ENCODE data around the gene FAM107B. TPM values are rescaled to one million over a fixed set of nuclear protein-coding genes. Genes with fewer than 3 reads are reported as not detected.

The FAM107B gene
- total and polyA plus RNA-seq, 10 of the 15 experiments (the other 5 are each of a cell fraction or from before 2014, with no cell fraction given): 22.9 to 162 (median 86.6) TPM

- H3K4me3 ChIP-seq: no peak overlapping the region
- H3K9ac ChIP-seq (ENCODE audit: control insufficient read depth, insufficient read depth, low read length): no peak overlapping the region
- ChIA-PET SMC1A (ENCODE audit: uncharacterized antibody, unreplicated experiment) (interaction anchor here (0.6 to 2.4 kb wide), 8 partner anchors 8 to 578 kb away, joined by 3 to 14 read pairs (median 3); no protein-coding TSS in a partner anchor), RAD21 (ENCODE audit: unreplicated experiment) (interaction anchor here (1.2 kb wide), 1 partner anchor 9 kb away, joined by 5 read pairs; no protein-coding TSS in a partner anchor), POLR2A (interaction anchor here (0.7 to 0.8 kb wide), 2 partner anchors 9 to 108 kb away, joined by 3 read pairs; no protein-coding TSS in a partner anchor), CTCF (interaction anchor here (0.6 to 3.0 kb wide), 4 partner anchors 9 to 730 kb away, joined by 3 to 9 read pairs (median 4); no protein-coding TSS in a partner anchor)
- in situ Hi-C loops (cut with MboI) (no loop called here), intact Hi-C loops (cut with micrococcal nuclease; ENCODE audit: unreplicated experiment) (no loop called here)
- H4K20me1 ChIP-seq (ENCODE audit: control insufficient read depth, insufficient read depth): no peaks in the 10 kb centered on the region; the same call in 1 of the 2 replicates
- H3K36me3 ChIP-seq (ENCODE audit: control insufficient read depth in 2 of 2, insufficient read depth in 2 of 2, low read length in 1 of 2): peaks cover 8 to 12% of the 10 kb centered on the region in 2 experiments; a peak in 3 of 4 replicates
- 23% methylated on average over 4 of the region's 4 CpGs for WGBS (ENCODE audit: insufficient coverage, insufficient replicate concordance, low lambda C conversion rate, missing lambda C conversion rate)
- no peak overlapping the region for H3K4me2 ChIP-seq (ENCODE audit: control insufficient read depth, insufficient read depth)
- no peak for TF ChIP-seq PRDM15 (CRISPR knock-in tag; IDR thresholded peaks at IDR 0.05)
- TF ChIP-seq MXI1 (IDR thresholded peaks at IDR 0.05; ENCODE audit: low read depth, low read length): no peak
- no peak for TF ChIP-seq ASH2L (IDR thresholded peaks at IDR 0.05; ENCODE audit: borderline replicate concordance, low read depth)
- no peak for TF ChIP-seq GATAD2B (conservative IDR thresholded peaks at IDR 0.05; ENCODE audit: low read depth)
- no peak overlapping the region for H3K27ac ChIP-seq (ENCODE audit: control insufficient read depth, insufficient read depth)
- no peaks in the 10 kb centered on the region for H3K27me3 ChIP-seq (replicated peaks in 1 of 2; ENCODE audit: control insufficient read depth in 2 of 2, insufficient read depth in 2 of 2, low read length in 1 of 2)
- FAIRE-seq (peak; percentile 7), DNase-seq (ENCODE audit: low read depth, low spot score) (no peak), ATAC-seq (no peak)
- peaks cover 8% of the 10 kb centered on the region; the same call in 1 of the 2 replicates for H3K4me1 ChIP-seq (ENCODE audit: control insufficient read depth, insufficient read depth, low read length)
- no peak overlapping the region for H2AFZ ChIP-seq (ENCODE audit: control insufficient read depth, low read depth, low read length)
- no TSS peak for BruUV-seq (replicated peaks)
- H3K79me2 ChIP-seq (ENCODE audit: control insufficient read depth, insufficient read depth, low read length): peaks cover 6% of the 10 kb centered on the region
- H3K9me3 ChIP-seq (replicated peaks; ENCODE audit: control insufficient read depth, insufficient read depth, low read length): no peaks in the 10 kb centered on the region
Observed at GRCh38 chr10:14545827-14546226, 228.9 kb downstream of the FAM107B start.

All from GM12878 (cell line).